Brain microvascular endothelial cell (primary cell): ENCODE measurements around the gene ELAPOR1.

ENCODE experiments used
- DNase-seq: peaks from one replicate; pipeline ENCODE4 v3.0.0-alpha.2; 2020
- H3K27ac ChIP-seq: fragments of 250-450 bp; sonication (Bioruptor Pico); 2 replicates; pipeline ENCODE4 v1.5.1; 2020; ENCODE audit warnings: mild to moderate bottlenecking, moderate library complexity
- H3K27me3 ChIP-seq: fragments of 250-450 bp; sonication (Bioruptor Pico); replicated peaks from 2 replicates; pipeline ENCODE4 v1.5.1; 2020; ENCODE audit warnings: mild to moderate bottlenecking
- H3K36me3 ChIP-seq: fragments of 250-450 bp; sonication (Bioruptor Pico); replicated peaks from 2 replicates; pipeline ENCODE4 v1.5.1; 2020; ENCODE audit warnings: mild to moderate bottlenecking
- H3K4me3 ChIP-seq: 2 replicates; pipeline ENCODE4 v1.5.1; 2011; ENCODE audit warnings: low read depth, mild to moderate bottlenecking, control low read depth, low read length, moderate library complexity
- CTCF ChIP-seq: IDR thresholded peaks from 2 replicates; pipeline ENCODE4 v1.5.1; 2011; ENCODE audit warnings: low read depth, mild to moderate bottlenecking, moderate library complexity, low read length, control low read depth, inconsistent platforms; ENCODE audit errors: missing control alignments
- in situ Hi-C: cut with HindIII; loops from 2 replicates; pipeline ENCODE4 v1.10.0; 2017; ENCODE audit warnings: low sequenced_read_pairs, low pct_ligation_motif_present

The ELAPOR1 gene

GRCh38 chr1:109148987-109149561 is 35.2 kb downstream of the ELAPOR1 start:
- in situ Hi-C loops, result no loop called here
- H3K27ac ChIP-seq, result no peak overlapping the region

GRCh38 chr1:109149874-109150601 is 36.1 kb downstream of the ELAPOR1 start:
- H3K27me3 ChIP-seq, result no peaks in the 10 kb centered on the region
- in situ Hi-C loops, result no loop called here
- no peak overlapping the region for H3K4me3 ChIP-seq
- no peaks in the 10 kb centered on the region for H3K36me3 ChIP-seq
- no peak overlapping the region for H3K27ac ChIP-seq
- TF ChIP-seq CTCF, result no peak
- DNase-seq, result no peak

More at GRCh38 chr1:109148987-109149561, 35.2 kb downstream of the ELAPOR1 start:
- no peaks in the 10 kb centered on the region for H3K36me3 ChIP-seq
- H3K27me3 ChIP-seq, result no peaks in the 10 kb centered on the region
- no peak overlapping the region for H3K4me3 ChIP-seq
- DNase-seq, result no peak
- no peak for TF ChIP-seq CTCF

GRCh38 chr1:109151146-109151990 is 37.5 kb downstream of the ELAPOR1 start:
- Histone ChIP-seq H3K27me3 (no peaks in the 10 kb centered on the region), H3K4me3 (no peak overlapping the region), H3K27ac (no peak overlapping the region), H3K36me3 (no peaks in the 10 kb centered on the region)
- peak; percentile 60 for DNase-seq
- in situ Hi-C loops, result no loop called here
- no peak for TF ChIP-seq CTCF

- no peak overlapping the region for H3K27ac ChIP-seq
- no peak for TF ChIP-seq CTCF
- H3K27me3 ChIP-seq, result no peaks in the 10 kb centered on the region
- no peak overlapping the region for H3K4me3 ChIP-seq
- no peaks in the 10 kb centered on the region for H3K36me3 ChIP-seq
- in situ Hi-C loops, result no loop called here
- no peak for DNase-seq
These were observed 38.3 kb downstream of the ELAPOR1 start for GRCh38 chr1:109152196-109152595.

GRCh38 chr1:109156916-109157385 is 43.0 kb downstream of the ELAPOR1 start:
- Histone ChIP-seq H3K27me3 (no peaks in the 10 kb centered on the region), H3K4me3 (no peak overlapping the region), H3K36me3 (no peaks in the 10 kb centered on the region), H3K27ac (no peak overlapping the region)
- no peak for DNase-seq
- in situ Hi-C loops, result no loop called here
- no peak for TF ChIP-seq CTCF
